NCI-H345 treated with DMSO at 0.1 percent for 48 hours (cell line): ENCODE data around the gene SLC7A6.

ENCODE experiments used
- DNase-seq: peaks from one replicate; lab custom pipeline; 2025; ENCODE audit not compliant: unreplicated experiment; lab: John Stamatoyannopoulos, UW

The SLC7A6 gene

DNA sequence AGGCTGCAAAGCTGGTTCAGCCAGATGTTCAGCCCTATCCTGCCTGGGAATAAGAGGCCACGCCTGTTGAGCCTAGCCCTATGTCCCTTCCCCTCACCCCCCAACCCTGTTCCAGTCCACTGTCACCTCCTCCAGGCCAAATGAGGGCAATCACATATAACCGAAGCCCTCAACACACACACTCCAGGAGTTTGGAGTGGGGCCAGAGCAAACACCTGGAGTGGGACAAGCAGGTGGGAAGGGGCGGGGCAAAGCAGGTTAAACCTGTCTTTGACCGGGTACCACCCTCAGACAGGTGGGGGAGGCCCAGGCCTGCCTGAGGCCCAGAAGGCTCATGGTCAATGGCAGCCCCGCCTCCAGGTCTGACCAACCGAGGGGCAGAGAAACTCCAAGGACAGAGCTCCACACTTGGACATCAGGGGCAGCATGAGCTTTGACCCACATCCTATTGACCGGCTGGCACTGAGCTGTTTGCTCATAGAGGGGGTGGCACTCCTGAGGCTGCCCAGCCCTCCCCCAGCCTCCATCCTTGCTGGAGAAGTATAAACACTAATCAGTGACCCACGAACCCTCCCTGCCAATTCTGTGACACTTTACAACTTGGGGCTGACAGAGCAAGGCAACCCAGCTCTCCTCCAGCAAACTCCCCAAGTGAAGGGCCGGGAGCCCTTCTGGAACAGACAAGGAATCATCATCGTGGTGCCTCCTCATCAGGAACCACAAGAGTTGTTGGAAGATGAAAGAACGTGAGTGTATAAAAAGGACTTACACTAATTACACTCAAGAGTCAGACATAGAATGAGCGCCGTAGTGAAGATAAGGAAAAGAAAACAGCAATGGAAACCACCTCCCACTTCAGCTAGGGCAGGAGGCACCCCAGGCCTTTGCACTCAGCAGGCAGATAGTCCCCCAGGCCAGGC is 29.9 kb upstream of the SLC7A6 start:
- DNase-seq: peak; percentile 47

GRCh38 chr16:68235108-68235886 is 29.0 kb upstream of the SLC7A6 start:
- DNase-seq: peak; percentile 2

DNA sequence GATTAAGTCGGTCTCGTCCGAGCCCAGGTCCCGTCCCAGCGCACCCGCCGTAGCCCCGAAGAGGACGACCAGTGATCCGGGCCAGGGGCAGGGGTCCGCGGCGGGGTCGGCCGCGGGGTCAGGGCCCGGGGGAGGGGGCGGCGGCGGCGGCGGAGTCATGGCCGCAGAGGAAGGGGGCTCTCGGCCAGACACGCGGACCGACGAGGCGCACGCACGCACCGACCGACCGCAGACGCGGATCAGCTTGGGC is 28.5 kb upstream of the SLC7A6 start, which contains the start of gene ESRP2:
Gene ESRP2 (minus strand): TSS at position 241 of the 250 bp plus-strand sequence. CDS start 82 bp downstream, at position 159.
- DNase-seq: no peak

DNA sequence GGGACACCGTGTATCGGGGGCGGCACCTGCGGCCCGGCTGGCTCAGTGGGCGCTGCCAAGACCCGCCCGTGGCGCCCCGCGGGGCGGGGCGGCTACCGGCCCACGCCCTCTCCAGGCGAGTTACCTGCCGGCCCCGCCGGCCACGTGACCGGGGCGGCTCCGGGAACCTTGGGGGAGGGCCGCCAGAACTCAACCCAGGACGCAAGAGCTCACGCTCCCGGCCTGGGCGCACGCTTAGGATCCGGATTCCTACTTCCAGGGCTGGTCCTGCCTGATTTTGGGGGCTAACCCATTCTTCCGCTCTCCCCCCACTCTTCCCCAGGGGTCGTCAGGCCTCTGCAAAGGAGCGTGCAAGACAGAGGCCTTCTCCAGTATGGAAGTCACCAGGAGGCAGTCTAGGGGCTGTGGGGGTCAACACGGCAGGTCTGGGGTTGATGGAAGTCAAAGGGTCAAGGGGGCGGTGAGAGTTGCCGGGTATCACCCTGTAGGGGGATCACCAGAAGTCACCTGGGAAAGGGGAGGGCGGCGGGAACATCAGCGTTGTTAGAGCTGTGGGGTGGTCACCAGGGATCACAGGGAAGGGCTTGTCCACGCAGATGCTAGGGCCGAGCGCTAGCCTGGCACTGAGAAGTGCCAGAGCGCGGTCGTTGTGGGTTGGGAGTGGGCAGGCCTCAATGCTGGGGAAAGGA is 28.0 kb upstream of the SLC7A6 start:
- peak; percentile 33 for DNase-seq

DNA sequence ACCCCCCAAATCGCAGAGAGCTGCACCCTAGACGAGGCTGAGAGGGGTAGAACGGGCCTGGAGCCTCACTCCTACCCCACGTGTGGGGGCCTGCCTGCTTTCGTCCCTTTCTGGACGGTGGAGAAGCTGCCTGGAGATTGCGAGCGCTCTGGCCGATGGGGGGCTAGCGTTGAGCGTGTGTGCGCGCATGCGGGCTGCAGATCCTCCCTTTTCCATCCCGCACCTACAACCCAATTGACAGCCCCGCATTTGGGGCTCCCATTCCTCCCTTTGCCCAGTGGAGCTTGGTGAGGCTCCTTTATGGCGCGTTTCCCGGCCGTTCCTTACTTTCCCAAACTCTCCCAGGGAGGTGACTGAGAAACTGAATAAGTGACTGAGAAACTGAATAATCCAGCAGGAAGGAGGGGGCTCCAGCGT is 27.5 kb upstream of the SLC7A6 start:
- DNase-seq: no peak

GRCh38 chr16:68237243-68238028 is 26.9 kb upstream of the SLC7A6 start:
- DNase-seq: peak; percentile 83

DNA sequence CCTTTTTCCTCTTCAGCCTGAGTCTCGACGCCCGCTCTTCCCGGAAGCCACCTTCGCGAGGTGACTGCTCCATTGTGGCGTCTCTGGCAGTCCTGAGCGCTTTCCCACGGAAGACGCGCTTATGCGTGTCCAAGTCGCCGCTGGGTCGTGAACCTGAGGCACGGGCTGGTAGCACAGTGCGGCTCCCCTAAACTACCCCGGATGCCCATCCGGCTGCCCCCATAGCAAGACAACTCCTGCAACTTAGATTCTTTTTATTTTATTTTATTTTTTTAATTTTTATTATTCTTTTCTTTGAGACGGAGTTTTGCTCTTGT is 26.3 kb upstream of the SLC7A6 start:
- no peak for DNase-seq

- no peak for DNase-seq
Measured at GRCh38 chr16:68242085-68242484, 22.2 kb upstream of the SLC7A6 start.

DNA sequence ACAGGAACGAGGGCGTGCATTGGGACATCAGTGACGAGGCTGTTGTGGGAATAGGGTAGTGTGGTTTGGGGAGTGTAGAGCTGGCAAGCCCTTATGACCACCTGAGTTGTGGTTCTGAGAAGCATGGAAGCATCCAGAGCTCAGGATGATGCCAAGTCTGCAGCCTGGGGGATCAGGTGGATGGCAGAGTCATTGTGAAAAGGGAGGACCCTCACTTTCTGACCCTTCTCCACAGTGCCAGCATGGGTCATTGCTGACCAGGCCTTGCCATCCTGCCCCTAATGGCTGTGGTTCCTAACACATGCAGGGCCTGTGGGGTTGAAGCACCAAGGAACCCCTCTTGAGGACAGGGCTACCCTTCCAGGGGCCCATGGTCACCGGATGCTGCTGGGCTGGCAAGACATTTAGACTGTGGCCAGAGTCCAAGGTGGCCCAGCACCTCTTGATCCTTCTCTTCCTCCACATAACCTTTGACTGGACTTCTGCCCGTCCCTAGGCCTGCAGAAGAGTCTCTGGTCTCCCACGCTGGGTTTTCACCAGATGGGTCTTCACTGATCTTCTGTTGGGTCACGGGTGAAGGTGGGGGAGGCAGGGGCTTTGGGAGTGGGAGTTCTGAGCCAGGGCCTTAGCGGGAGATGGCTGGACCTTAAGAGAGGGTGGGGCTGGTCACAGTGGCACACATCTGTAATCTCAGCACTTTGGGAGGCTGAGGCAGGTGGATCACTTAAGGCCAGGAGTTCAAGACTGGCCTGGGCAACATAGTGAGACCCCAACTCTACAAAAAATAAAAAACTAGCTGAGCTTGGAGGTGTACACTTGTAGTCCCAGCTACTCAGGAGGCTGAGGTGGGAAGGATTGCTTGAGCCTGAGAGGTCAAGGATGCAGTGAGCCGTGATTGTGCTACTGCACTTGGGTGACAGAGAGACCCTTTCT is 21.1 kb upstream of the SLC7A6 start:
- DNase-seq: no peak

DNA sequence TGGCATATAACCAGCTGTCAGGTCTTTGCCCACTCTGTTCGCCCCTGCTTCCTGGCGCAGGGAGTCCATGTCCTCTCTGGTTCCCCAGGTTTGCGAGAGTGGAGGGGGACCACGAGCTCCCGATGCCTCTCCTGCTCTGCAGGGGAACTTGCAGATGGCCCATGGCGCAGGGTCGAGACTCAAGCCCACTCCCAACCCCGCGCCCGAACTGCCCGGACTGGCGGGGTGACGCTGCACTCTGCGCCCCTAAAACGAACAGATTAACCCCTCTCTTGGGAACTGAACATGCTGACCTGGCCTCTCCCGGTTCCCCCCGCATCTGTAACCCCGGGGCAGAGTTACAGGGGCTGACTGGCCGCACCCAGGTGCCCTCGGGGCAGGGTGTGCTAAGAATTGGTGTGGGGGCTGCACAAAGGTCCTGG is 19.8 kb upstream of the SLC7A6 start:
- no peak for DNase-seq

GRCh38 chr16:68244903-68245853 is 19.1 kb upstream of the SLC7A6 start, which contains the start of gene PLA2G15:
Gene PLA2G15 (plus strand): TSS chr16:68245373. CDS start chr16:68245427, 54 bp downstream.
- DNase-seq: peak; percentile 57

DNA sequence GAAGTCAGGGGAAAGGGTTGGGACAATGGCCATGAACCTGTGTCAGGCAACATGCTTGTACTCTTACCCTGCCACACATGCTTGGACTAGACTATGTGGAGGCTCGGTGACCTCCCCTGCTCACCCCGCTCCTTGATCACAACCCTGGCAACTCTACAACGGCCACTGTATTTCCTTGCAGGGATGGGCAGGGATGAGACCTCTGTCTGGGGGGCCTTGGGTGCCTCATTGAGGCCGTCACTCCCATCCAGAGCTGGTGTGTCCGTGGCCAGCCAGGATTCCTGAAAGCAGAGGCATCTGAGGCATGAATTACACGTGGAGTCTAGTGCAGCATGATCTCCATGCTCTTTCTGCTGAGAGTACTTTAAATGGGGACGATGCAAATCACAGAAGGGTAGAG is 18.2 kb upstream of the SLC7A6 start:
- no peak for DNase-seq

DNA sequence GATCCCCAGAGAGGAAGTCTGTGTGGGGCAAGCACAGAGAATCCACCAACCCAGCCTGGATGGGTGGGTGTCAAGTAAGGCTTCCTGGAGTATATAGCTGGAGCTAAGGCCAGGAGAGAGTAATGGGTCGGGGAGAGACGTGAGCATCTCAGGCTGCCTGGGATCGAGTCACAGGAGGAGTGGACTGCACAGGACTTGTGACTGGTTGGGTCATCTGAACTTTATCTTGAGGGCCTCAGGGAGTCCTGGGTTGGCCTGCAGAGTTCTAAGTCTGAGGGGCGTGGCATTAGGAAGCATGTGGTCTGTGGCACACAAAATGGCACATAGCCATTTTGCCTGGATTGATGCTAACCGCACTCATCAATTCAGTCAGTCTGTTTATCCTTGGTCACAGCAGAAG is 17.7 kb upstream of the SLC7A6 start:
- DNase-seq: no peak

GRCh38 chr16:68247400-68247799 is 16.9 kb upstream of the SLC7A6 start:
- no peak for DNase-seq

DNA sequence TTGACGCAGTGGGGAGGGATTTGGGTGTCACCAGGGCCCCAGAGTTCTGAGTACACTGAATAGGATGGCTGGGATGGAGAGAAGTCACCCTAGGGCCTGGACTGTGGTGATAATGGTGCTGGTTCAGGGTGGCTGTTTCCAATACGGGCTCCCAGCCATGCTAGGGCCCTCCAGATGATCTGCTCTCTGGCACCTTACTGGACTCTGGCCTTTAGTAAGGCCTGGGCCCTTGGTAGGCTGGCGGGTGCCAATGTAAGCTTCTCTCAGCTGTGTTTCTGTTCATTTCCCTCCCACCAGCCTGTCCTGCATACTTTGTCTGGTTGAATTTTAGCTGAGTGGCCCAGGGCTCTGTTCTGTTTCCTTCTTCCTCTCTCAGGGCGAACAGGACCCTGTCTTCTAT is 16.4 kb upstream of the SLC7A6 start:
- no peak for DNase-seq

DNA sequence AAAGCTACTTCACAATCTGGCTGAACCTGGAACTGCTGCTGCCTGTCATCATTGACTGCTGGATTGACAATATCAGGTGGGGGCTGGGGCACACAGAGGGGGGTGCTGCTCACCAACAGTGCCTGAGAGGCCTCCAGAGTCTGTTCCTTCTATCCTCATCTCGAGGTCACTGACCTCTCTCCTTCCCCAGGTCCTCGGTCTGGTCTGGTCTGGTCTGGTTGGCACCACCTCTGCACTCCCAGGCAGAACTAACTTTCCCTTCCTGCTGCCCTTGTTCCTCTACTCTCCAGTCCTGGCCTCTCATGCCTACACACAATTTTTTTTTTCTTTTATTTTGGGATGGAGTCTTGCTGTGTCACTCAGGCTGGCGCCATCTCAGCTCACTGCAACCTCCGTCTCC is 15.0 kb upstream of the SLC7A6 start:
- no peak for DNase-seq

- DNase-seq: no peak
Measured at GRCh38 chr16:68250951-68251350, 13.4 kb upstream of the SLC7A6 start.

DNA sequence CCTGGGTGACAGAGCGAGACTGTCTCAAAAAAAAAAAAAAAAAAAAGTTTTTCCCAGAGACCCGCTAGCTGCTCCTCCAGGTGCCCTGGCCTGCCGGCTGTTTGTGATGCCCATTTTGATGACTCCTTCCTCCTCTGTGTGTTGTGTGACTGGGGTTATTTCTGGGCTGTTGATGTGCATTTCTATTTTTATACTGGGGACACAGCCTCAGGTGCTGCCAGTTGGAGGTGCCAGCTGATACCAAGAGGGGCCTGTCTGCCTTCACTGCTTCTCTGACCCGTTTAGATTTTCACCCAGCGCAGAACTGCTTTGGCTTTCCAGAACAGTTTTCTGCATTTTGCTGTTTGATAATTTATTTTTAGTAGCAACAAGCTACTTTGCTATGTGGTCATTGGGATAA is 12.5 kb upstream of the SLC7A6 start:
- DNase-seq: no peak

GRCh38 chr16:68252383-68252782 is 11.9 kb upstream of the SLC7A6 start:
- DNase-seq: no peak
